IgD-negative memory B cell (primary cell): Measurements from ENCODE around the gene OTULIN. TPM values are rescaled to one million over a fixed set of nuclear protein-coding genes. Genes with fewer than 3 reads are reported as not detected.

ENCODE experiments used
- H3K27ac Mint-ChIP-seq, 3 donors: one replicate each; pipeline ENCODE4 v1.8.0; 2020 to 2022; ENCODE audit warnings: mild to moderate bottlenecking in 3 of 3, mixed read lengths in 3 of 3, moderate library complexity in 1 of 3
- H3K27me3 Mint-ChIP-seq: one replicate; pipeline ENCODE4 v1.8.0; 2021; ENCODE audit warnings: mixed read lengths
- H3K36me3 Mint-ChIP-seq: one replicate; pipeline ENCODE4 v1.8.0; 2020; ENCODE audit warnings: mild to moderate bottlenecking, mixed read lengths
- H3K4me1 Mint-ChIP-seq, 3 donors: one replicate each; pipeline ENCODE4 v1.8.0; 2020 to 2022; ENCODE audit warnings: mixed read lengths in 3 of 3, mild to moderate bottlenecking in 1 of 3
- H3K4me3 Mint-ChIP-seq, 4 donors: one replicate each; pipeline ENCODE4 v1.8.0; 2020 to 2022; ENCODE audit warnings: mild to moderate bottlenecking in 4 of 4, mixed read lengths in 4 of 4, moderate library complexity in 3 of 4
- H3K9me3 Mint-ChIP-seq, 3 donors: one replicate each; pipeline ENCODE4 v1.8.0; 2020 to 2021; ENCODE audit warnings: mixed read lengths in 3 of 3, mild to moderate bottlenecking in 1 of 3
- polyA plus RNA-seq: library from polyadenylated mRNA; unstranded; fragments of 300-500 nt; fragmentation: Illumina TruSeq; gene quantifications from one replicate; pipeline ENCODE4 v1.2.3, GENCODE V29; 2021

OTULIN gene
- polyA plus RNA-seq, 1 donor from 2014 or later: 20.9 TPM

DNA sequence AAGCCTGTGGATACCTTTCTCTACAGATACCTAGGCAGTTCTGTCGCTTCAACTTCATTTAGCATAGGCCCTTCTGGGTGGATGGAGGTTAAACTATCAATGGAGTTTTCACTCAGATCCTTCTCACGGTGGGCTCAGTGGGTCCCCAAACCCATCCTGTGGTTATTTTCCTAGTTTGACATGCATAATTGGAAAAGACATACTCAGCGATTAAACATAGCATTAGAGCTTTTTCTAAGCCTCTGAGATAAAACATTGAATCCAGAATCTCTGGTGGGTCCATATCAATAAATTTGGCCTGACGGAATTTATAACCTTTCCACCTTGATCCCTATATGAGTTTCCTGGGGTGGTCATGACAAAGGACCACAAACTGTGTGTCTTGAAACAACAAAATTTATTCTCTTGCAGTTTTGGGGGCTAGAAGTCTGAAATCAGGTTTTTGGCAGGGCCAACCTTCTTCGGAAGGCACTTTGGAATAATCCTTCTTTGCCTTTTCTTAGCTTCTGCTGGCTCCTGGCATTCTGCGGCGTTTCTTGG, 1.7 kb upstream of the OTULIN start:
- Mint-ChIP-seq H3K4me1 (peaks cover 41 to 51% (median 49%) of the 10 kb centered on the region in 3 donors), H3K27ac (peak overlapping the region in 2 of 3 donors; percentile 87 to 97), H3K9me3 (no peaks in the 10 kb centered on the region), H3K4me3 (peak overlapping the region in 1 of 4 donors; percentile 89), H3K36me3 (no peaks in the 10 kb centered on the region), H3K27me3 (no peaks in the 10 kb centered on the region)

DNA sequence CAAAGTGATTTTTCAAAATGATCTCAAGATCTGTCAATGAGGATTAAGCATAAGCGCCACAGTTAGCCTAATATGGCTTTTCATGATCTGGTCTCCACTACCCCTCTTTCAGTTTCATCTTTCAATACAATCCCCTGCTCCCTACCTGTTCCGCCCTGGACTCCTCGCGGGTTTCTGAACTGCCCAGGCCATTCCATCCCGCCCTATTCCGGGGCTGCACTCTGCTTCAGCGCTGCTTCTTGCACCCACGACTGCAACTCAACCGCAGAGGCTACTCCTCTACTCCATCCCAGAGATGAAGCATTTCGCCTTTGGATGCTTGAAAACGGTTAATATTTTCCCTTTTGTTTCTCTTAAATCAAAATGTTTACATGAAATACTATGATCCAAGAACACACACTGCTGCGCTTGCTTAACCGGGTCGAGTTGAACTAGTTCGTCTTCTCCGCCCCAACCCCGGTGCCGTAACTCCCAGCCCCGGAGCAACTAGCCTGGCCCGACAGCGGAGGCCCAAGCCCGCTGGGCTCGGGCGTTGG, 716 bp upstream of the OTULIN start:
- Mint-ChIP-seq H3K4me3 (peak overlapping the region; percentile 89 to 98 (median 97)), H3K36me3 (no peaks in the 10 kb centered on the region), H3K27me3 (no peaks in the 10 kb centered on the region), H3K4me1 (peaks cover 50 to 59% (median 59%) of the 10 kb centered on the region in 3 donors), H3K9me3 (no peaks in the 10 kb centered on the region), H3K27ac (peak overlapping the region; percentile 87 to 97 (median 97))

DNA sequence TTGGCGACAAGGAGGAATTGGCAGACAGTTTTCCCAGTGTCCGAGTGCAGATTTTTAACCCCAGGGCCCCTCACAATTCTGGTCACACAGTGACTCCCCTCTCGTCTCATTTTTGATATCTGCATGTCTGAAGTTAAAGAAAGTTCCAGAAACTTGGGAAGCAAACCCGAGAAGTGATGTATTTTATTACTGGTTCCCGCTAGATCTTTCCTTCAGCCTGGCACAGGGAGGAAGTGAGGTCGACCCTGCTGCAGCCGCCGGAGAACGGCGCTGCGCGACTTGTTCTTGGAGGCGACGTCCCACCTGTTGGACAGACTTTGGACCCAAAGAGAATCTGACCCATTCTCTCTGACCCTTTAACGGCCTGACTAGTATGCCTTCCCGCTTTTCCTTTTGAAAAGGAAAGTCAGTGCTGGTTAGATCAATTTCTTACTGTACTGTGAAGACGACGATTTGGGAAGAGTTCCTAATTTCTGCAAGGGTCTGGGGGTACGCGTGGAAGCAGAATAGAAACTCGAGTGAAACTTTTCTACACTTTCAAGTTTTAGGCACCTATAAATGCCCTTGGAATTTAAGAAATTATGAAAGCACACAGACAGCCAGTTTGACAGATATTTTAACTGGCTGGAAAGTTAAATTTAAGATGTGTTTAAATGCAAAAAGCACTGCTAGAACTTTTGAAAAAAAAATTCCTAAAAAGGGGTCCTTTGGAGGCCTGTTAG, 744 bp downstream of the OTULIN start:
- Mint-ChIP-seq H3K27me3 (no peaks in the 10 kb centered on the region), H3K4me3 (peak overlapping the region; percentile 67 to 98 (median 96)), H3K9me3 (no peaks in the 10 kb centered on the region), H3K36me3 (no peaks in the 10 kb centered on the region), H3K4me1 (peaks cover 44 to 63% (median 60%) of the 10 kb centered on the region in 3 donors), H3K27ac (peak overlapping the region; percentile 61 to 94 (median 93))

DNA sequence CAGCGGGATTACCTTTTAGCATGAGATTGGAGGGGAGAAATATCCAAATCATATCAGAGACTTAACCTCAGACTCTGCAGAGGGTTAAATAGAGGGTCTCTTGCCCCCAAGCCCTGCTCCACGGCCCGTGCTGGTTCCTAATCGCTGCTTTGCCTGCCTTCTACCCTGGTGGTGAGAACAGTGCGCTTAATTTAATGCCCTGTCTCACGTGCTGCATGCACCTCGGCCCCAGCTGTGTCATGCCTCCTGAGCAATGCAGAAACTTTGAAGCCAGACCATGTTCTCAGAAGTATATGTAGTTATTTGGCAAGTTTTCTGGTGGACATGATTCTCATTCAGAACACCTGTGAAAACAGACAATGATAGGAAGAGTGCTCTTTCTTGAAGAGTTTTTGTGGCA, 1.4 kb downstream of the OTULIN start:
- Mint-ChIP-seq H3K4me3 (peak overlapping the region; percentile 67 to 98 (median 96)), H3K27me3 (no peaks in the 10 kb centered on the region)

DNA sequence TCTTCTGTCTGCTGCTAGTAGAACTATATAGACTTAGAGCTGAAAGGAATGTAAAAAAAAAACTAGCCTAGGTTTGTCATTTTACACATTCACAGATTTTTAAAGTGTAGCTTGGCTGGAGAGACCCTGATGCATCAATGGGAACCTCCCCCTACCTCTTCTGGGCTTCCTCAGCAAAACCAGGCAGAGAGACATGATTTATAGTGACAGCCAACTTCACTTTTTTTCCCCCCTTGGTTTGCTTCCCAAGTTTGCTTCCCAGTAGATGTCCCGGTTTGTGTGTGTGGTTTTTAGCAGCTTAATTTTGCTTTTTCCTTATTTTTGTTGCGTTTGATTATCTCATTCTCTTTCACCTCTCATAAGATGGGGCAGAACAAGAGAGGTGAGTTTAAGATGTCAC, 1.8 kb downstream of the OTULIN start:
- H3K27me3 Mint-ChIP-seq: no peaks in the 10 kb centered on the region
- peaks cover 45 to 61% (median 60%) of the 10 kb centered on the region in 3 donors for H3K4me1 Mint-ChIP-seq
- no peaks in the 10 kb centered on the region for H3K9me3 Mint-ChIP-seq
- no peaks in the 10 kb centered on the region for H3K36me3 Mint-ChIP-seq
- H3K27ac Mint-ChIP-seq: peak overlapping the region; percentile 61 to 94 (median 93)
- H3K4me3 Mint-ChIP-seq: peak overlapping the region; percentile 67 to 98 (median 96)

More for the DNA sequence above, 1.4 kb downstream of the OTULIN start:
- H3K4me1 Mint-ChIP-seq: peaks cover 43 to 61% (median 59%) of the 10 kb centered on the region in 3 donors
- H3K27ac Mint-ChIP-seq: peak overlapping the region; percentile 61 to 94 (median 93)
- no peaks in the 10 kb centered on the region for H3K9me3 Mint-ChIP-seq
- H3K36me3 Mint-ChIP-seq: no peaks in the 10 kb centered on the region

DNA sequence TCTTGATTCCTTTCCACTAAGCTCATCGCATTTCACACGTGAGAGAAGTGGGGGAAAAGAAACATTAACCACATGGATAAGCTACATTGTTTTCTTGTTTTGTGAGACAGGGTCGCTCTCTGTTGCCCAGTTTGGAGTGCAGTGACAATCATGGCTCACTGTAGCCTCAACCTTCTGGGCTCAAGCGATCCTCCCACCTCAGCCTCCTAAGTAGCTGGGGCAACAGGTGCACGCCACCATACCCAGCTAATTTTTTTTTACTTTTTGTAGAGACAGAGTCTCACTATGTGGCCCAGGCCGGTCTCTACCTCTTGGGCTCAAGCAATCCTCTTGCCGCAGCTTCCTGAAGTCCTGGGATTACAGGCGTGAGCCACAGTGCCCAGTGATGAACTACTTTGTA, 2.8 kb downstream of the OTULIN start:
- Mint-ChIP-seq H3K27me3 (no peaks in the 10 kb centered on the region), H3K36me3 (no peaks in the 10 kb centered on the region), H3K27ac (peak overlapping the region in 1 of 3 donors; percentile 61), H3K4me1 (peaks cover 54 to 68% (median 68%) of the 10 kb centered on the region in 3 donors), H3K9me3 (no peaks in the 10 kb centered on the region), H3K4me3 (peak overlapping the region; percentile 51 to 98 (median 68))

DNA sequence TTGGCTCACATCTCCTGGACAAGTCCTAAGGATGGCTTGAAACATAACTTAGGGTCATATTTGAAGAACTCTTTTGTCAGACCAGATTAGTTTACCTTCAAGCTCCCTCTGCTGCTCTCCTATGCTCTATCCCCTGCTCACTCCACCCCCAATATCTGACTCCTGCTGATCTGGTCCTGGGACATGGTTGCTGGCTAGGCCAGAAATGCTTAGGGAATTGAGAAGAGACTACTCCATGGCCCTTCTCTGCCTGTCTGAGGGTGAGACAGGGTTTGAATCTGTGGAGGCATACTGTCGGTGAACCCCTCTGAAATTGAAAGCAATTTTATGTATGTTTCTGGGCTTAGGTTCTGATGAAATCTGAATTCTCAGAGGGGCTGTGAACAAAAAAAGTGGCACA, 3.3 kb downstream of the OTULIN start:
- Mint-ChIP-seq H3K27ac (peak overlapping the region; percentile 54 to 77 (median 67)), H3K9me3 (no peaks in the 10 kb centered on the region), H3K4me3 (peak overlapping the region; percentile 67 to 98 (median 77)), H3K36me3 (no peaks in the 10 kb centered on the region), H3K4me1 (peaks cover 57 to 72% (median 72%) of the 10 kb centered on the region in 3 donors), H3K27me3 (no peaks in the 10 kb centered on the region)

DNA sequence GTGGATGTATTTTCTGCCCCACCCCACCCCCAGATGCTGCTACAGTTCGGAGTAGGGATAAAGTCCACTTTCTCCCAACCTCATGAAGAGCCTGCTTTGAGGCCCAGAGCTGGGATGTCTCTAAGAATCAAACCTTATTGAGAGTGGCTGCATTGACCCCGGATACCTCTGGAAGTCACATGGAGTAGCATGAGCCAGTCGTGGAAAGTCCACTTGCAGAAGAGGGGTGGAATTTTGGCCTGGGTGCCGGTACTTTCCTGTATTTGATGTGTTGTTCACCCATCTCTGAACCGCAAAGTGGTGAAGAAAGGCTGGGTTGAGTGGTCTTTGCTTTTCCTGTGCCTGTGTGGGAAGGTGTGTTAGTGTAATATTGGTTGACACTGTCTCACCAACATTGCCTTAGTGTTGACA, 3.7 kb downstream of the OTULIN start:
- Mint-ChIP-seq H3K36me3 (no peaks in the 10 kb centered on the region), H3K4me1 (peaks cover 61 to 71% (median 70%) of the 10 kb centered on the region in 3 donors), H3K27ac (peak overlapping the region; percentile 54 to 77 (median 67)), H3K4me3 (peak overlapping the region; percentile 67 to 98 (median 77)), H3K9me3 (no peaks in the 10 kb centered on the region), H3K27me3 (no peaks in the 10 kb centered on the region)

DNA sequence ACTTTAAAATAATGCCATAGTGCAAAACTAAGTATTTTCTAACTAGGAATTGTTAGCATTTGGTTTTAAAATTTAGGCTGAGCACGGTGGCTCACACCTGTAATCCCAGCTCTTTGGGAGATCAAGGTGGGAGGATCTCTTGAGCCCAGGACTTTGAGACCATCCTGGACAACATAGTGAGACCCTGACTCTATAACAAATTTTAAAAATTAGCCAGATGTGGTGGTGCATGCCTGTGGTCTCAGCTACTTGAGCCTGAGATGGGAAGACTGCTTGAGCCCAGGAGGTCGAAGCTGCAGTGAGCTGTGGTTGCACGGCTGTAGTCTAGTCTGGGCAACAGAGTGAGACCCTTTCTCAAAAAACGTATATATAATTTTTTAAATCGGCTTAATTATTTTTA, 4.9 kb downstream of the OTULIN start:
- H3K27me3 Mint-ChIP-seq: no peaks in the 10 kb centered on the region
- no peaks in the 10 kb centered on the region for H3K9me3 Mint-ChIP-seq
- H3K4me3 Mint-ChIP-seq: peak overlapping the region in 3 of 4 donors; percentile 38 to 98 (median 68)
- H3K4me1 Mint-ChIP-seq: peaks cover 64 to 72% (median 69%) of the 10 kb centered on the region in 3 donors
- peak overlapping the region in 1 of 3 donors; percentile 67 for H3K27ac Mint-ChIP-seq
- H3K36me3 Mint-ChIP-seq: peaks cover 2% of the 10 kb centered on the region

DNA sequence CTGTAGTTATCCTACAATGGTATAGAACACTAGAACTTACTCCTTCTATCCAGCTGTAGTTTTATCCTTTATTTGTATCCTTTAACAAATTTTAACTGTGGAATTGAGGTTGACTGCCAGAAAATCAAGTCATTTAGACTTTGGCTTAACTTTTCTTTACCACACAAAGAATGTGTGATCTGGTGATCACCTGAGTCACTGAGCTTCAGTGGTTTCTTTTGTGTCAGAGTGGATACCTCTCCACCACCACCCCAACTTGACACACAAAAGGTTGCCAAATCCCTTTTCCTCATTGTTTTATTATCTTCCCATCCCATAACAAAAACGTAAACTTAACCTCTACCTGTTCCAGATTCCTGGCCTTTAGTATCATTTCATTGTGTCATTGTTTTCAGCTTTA, 5.5 kb downstream of the OTULIN start:
- Mint-ChIP-seq H3K9me3 (no peaks in the 10 kb centered on the region), H3K27ac (no peak overlapping the region), H3K4me3 (no peak overlapping the region), H3K36me3 (peaks cover 2% of the 10 kb centered on the region), H3K27me3 (no peaks in the 10 kb centered on the region), H3K4me1 (peaks cover 66 to 75% (median 72%) of the 10 kb centered on the region in 3 donors)

DNA sequence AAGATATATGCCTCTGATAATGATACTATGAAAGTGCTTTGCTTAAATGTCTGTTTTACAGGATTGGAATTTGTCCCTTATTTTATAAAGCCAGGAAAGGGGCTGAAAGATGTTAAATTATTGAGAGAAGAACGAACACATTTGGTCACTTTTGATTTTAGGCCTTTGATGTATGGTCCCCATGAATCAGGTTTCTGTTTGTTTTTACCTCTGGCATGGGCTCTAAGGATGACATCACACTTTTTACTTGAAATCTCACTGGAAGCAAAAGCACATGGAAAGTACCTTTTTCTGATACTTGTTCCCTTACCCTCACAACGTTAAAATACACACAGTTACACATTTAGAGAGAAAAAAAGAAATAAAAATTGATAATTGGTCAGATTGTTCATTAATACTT, 6.9 kb downstream of the OTULIN start:
- Mint-ChIP-seq H3K4me3 (peak overlapping the region in 3 of 4 donors; percentile 9 to 76 (median 62)), H3K27ac (peak overlapping the region; percentile 21 to 84 (median 60)), H3K9me3 (no peaks in the 10 kb centered on the region), H3K4me1 (peaks cover 73 to 75% (median 75%) of the 10 kb centered on the region in 3 donors), H3K27me3 (no peaks in the 10 kb centered on the region), H3K36me3 (peaks cover 2% of the 10 kb centered on the region)

DNA sequence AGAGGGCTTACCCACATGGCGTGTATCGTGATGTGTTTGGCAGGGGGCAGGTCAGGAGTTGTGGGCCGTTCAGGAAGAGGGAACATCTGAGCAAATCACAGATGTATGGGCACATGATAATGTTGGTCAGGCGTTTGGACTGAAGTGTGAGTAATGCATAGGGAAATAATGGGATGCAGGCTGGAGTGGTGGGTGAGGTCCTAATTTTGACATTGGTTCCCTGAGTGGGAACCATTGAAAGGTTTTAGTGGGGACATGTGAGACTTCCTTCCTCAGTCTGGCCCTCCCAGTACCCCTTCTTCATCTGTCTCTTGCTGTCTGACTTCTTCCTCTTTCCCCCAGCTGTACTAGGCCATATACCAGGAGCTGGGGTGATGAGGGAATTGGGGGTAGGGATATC, 7.6 kb downstream of the OTULIN start:
- Mint-ChIP-seq H3K4me3 (peak overlapping the region; percentile 30 to 79 (median 39)), H3K36me3 (peaks cover 2% of the 10 kb centered on the region), H3K27me3 (no peaks in the 10 kb centered on the region), H3K4me1 (peaks cover 71 to 73% (median 71%) of the 10 kb centered on the region in 3 donors), H3K9me3 (no peaks in the 10 kb centered on the region), H3K27ac (peak overlapping the region in 2 of 3 donors; percentile 5 to 84)

DNA sequence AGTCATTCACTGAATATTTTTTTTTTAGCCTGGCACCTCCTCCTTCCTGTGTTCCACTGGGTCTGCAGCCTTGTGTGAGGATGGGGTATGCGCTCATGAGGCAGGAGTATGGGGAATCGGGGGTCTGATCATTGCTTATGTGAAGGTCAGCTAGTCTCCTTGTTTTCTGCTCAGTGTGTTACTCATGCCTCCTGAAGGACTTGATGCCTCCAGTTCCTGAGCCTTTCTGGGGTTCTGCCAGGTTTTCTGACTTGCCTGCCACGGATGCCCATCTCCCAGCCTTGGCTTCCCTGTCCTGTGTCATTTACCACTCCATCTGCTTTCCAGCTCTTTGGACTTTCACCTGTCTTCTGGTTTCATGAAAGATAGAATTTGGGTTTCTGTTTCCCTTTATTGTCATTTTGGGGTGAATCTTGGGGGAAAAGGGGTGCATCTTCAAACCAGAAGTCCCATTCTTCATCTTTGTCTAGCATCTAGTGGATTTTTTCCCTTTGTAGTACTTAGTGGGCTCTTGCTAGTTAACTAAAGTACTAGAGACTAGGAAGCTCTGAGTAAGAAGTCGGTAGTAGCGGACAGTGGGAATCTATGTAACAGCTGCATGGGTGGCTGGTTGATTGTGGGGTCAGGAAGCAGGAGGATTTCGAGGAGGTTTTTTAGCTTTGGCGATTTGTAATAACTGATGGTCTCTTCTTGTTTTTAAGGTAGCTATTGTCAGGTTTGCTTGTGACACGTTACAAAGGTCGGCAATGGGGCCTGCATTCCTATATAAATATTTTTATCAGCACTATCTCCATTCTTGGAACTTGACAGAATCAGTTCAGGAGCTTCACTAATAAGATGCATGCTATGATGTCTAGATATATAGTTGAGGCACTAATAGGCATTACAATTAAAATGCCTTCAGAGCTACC, 8.2 kb downstream of the OTULIN start:
- Mint-ChIP-seq H3K27ac (peak overlapping the region in 2 of 3 donors; percentile 5 to 84), H3K4me1 (peaks cover 68 to 71% (median 70%) of the 10 kb centered on the region in 3 donors), H3K4me3 (peak overlapping the region in 3 of 4 donors; percentile 29 to 79 (median 30)), H3K9me3 (no peaks in the 10 kb centered on the region), H3K27me3 (no peaks in the 10 kb centered on the region), H3K36me3 (peaks cover 2% of the 10 kb centered on the region)

DNA sequence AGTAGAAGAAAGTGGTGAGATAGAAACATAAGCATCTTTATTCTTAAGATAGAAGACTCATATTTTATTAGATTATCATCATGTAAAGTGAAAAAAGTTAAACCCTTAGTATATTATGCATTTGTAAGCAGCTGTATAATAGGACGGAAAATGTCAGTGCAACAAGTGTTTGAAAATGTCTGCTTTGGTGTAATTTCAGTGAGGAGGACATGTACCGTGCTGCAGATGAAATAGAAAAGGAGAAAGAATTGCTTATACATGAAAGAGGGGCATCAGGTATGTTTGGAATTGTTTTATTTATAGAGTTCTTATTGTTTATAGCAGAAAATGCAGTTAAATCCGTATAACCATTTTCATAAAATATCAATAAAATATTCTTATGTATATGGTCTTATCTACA, 8.9 kb downstream of the OTULIN start:
- Mint-ChIP-seq H3K4me3 (no peak overlapping the region), H3K27me3 (no peaks in the 10 kb centered on the region), H3K27ac (peak overlapping the region in 1 of 3 donors; percentile 55), H3K36me3 (peaks cover 2% of the 10 kb centered on the region), H3K4me1 (peaks cover 67 to 70% (median 69%) of the 10 kb centered on the region in 3 donors), H3K9me3 (no peaks in the 10 kb centered on the region)
